Breast epithelium (tissue), 4 donors: Measurements from ENCODE around the gene MYBBP1A. TPM values are rescaled to one million over a fixed set of nuclear protein-coding genes. Genes with fewer than 3 reads are reported as not detected.

Source experiments
- DNase-seq, 2 donors: peaks; one replicate each; pipeline ENCODE4 v3.0.0-alpha.2; 2019; ENCODE audit warnings: low spot score in 2 of 2
- H3K27ac ChIP-seq, 2 donors: fragments of 200-600 bp; sonication (generic) in 1 of 2; one replicate each; pipeline ENCODE4 v1.5.1; 2016 to 2019; ENCODE audit warnings: mild to moderate bottlenecking in 1 of 2
- H3K27me3 ChIP-seq, 2 donors: fragments of 200-600 bp; sonication (generic) in 1 of 2; one replicate each; pipeline versions ENCODE4 v1.5.1 to v1.6.0; 2017 to 2019; ENCODE audit warnings: control low read depth in 1 of 2, mild to moderate bottlenecking in 1 of 2
- H3K36me3 ChIP-seq: fragments of 200-600 bp; one replicate; pipeline ENCODE4 v1.5.1; 2019
- H3K4me1 ChIP-seq, 2 donors: fragments of 200-600 bp; sonication (generic); one replicate each; pipeline ENCODE4 v1.5.1; 2016 to 2019; ENCODE audit warnings: control low read depth in 1 of 2
- H3K4me3 ChIP-seq, 3 donors: fragments of 200-600 bp; sonication (generic); 1 replicate in 2 of 3; 2 replicates in 1 of 3; pipeline ENCODE4 v1.5.1; 2016 to 2019; ENCODE audit warnings: mild to moderate bottlenecking in 3 of 3, moderate library complexity in 2 of 3
- H3K9me3 ChIP-seq, 2 donors: fragments of 200-600 bp; sonication (generic) in 1 of 2; one replicate each; pipeline ENCODE4 v1.5.1; 2016 to 2019; ENCODE audit warnings: control low read depth in 1 of 2
- CTCF ChIP-seq, 3 donors: fragments of 450-650 bp; IDR thresholded peaks; one replicate each; pipeline ENCODE4 v1.5.1; 2016 to 2017; ENCODE audit warnings: antibody characterized with exemption in 3 of 3, mild to moderate bottlenecking in 3 of 3, moderate library complexity in 3 of 3
- POLR2A ChIP-seq: fragments of 450-650 bp; IDR thresholded peaks from one replicate; pipeline ENCODE4 v1.6.1; 2016; ENCODE audit warnings: antibody characterized with exemption, mild to moderate bottlenecking, moderate library complexity
- POLR2AphosphoS5 ChIP-seq, 3 donors: sonication (generic); formaldehyde crosslinking; IDR thresholded peaks; one replicate each; pipeline ENCODE4 v1.6.1; 2017; ENCODE audit warnings: antibody characterized with exemption in 3 of 3
- intact Hi-C: fragments of 100-400 bp; cut with DNase I; formaldehyde crosslinking; loops from one replicate; pipeline ENCODE4 v1.15.1; 2023; ENCODE audit warnings: low total_unique reads
- total RNA-seq, 3 donors: library from RNA; depleted of rRNA; stranded (reverse); fragments of >200 nt; gene quantifications; one replicate each; pipeline ENCODE4 v1.1.0, GENCODE V29; 2016

MYBBP1A gene
- total RNA-seq, 3 donors from 2014 or later: 26.9 to 61.6 (median 50.1) TPM

- DNase-seq: no peak
- H3K36me3 ChIP-seq: peaks cover 8% of the 10 kb centered on the region
- no peaks in the 10 kb centered on the region for H3K27me3 ChIP-seq
- no peak for TF ChIP-seq POLR2AphosphoS5 (IDR thresholded peaks at IDR 0.05)
- TF ChIP-seq CTCF (IDR thresholded peaks at IDR 0.05): no peak
- no peak for TF ChIP-seq POLR2A
- intact Hi-C loops: no loop called here
- H3K9me3 ChIP-seq: no peaks in the 10 kb centered on the region
- H3K4me3 ChIP-seq: no peak overlapping the region
- H3K27ac ChIP-seq: no peak overlapping the region
- peaks cover 0 to 8% of the 10 kb centered on the region in 2 donors for H3K4me1 ChIP-seq
These were observed 11.6 kb downstream of the MYBBP1A start for GRCh38 chr17:4543557-4544026.

- intact Hi-C loops: no loop called here
- no peaks in the 10 kb centered on the region for H3K9me3 ChIP-seq
- peak overlapping the region in 1 of 2 donors; percentile 57 for H3K27ac ChIP-seq
- TF ChIP-seq POLR2AphosphoS5 (IDR thresholded peaks at IDR 0.05) (no peak), CTCF (IDR thresholded peaks at IDR 0.05) (no peak), POLR2A (no peak)
- DNase-seq: no peak
- H3K27me3 ChIP-seq: no peaks in the 10 kb centered on the region
- H3K36me3 ChIP-seq: peaks cover 4% of the 10 kb centered on the region
- peaks cover 6 to 15% of the 10 kb centered on the region in 2 donors for H3K4me1 ChIP-seq
- H3K4me3 ChIP-seq: no peak overlapping the region
These were observed 12.4 kb downstream of the MYBBP1A start for GRCh38 chr17:4542726-4543191.

- Histone ChIP-seq H3K27me3 (no peaks in the 10 kb centered on the region), H3K9me3 (no peaks in the 10 kb centered on the region), H3K36me3 (peaks cover under 1% of the 10 kb centered on the region), H3K4me3 (no peak overlapping the region), H3K27ac (peak overlapping the region; percentile 41 to 57), H3K4me1 (peaks cover 12 to 21% of the 10 kb centered on the region in 2 donors)
- intact Hi-C loops: no loop called here
- no peak for DNase-seq
- TF ChIP-seq POLR2AphosphoS5 (IDR thresholded peaks at IDR 0.05): no peak
- no peak for TF ChIP-seq CTCF (IDR thresholded peaks at IDR 0.05)
- TF ChIP-seq POLR2A: no peak
These were observed 13.0 kb downstream of the MYBBP1A start for GRCh38 chr17:4542003-4542725.

- intact Hi-C loops: no loop called here
- Histone ChIP-seq H3K36me3 (no peaks in the 10 kb centered on the region), H3K9me3 (no peaks in the 10 kb centered on the region), H3K27ac (peak overlapping the region; percentile 41 to 57), H3K4me3 (no peak overlapping the region), H3K27me3 (no peaks in the 10 kb centered on the region), H3K4me1 (peaks cover 16 to 22% of the 10 kb centered on the region in 2 donors)
- DNase-seq: no peak
- TF ChIP-seq POLR2AphosphoS5 (IDR thresholded peaks at IDR 0.05): no peak
These were observed 13.7 kb downstream of the MYBBP1A start for GRCh38 chr17:4541328-4542002.

DNA sequence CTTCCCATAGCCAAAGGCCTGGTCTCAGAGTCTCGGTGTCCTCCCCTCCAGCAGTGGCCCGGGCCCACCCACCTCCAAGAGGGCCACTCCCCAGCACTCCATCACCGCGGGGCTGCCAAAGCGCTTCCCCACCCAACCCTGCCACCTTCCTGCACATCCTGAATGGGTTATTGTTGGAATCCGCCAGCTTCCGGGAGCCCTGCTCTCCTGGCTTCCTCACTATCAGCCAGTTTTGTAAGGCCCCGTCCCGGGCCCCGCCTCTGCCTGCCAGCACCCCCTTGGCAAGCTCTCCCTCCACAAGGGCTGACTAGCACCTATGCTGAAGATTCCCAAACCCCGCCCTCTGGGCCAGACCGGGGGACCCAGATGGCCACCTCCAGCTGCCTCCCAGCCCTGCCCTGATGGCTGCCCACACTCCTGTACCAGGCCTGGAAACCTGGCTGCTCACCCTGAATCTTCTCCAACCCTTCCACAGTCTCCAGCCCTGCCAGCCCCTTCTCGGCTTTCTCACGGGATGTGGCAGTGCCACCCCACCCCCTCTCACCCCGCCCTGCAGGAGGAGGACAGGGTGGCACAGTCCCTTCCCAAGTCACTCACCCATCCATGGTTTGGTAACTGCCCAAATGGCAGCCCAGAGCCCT lies 14.4 kb downstream of the MYBBP1A start:
- Histone ChIP-seq H3K9me3 (no peaks in the 10 kb centered on the region), H3K27ac (peak overlapping the region; percentile 41 to 57), H3K4me1 (peaks cover 16 to 22% of the 10 kb centered on the region in 2 donors), H3K27me3 (no peaks in the 10 kb centered on the region), H3K4me3 (no peak overlapping the region), H3K36me3 (no peaks in the 10 kb centered on the region)
- intact Hi-C loops: no loop called here
- DNase-seq: no peak
- TF ChIP-seq POLR2A: no peak
- TF ChIP-seq POLR2AphosphoS5 (IDR thresholded peaks at IDR 0.05): no peak
- no peak for TF ChIP-seq CTCF (IDR thresholded peaks at IDR 0.05)
